Measurements from ENCODE around the gene SYNE3.

DNA sequence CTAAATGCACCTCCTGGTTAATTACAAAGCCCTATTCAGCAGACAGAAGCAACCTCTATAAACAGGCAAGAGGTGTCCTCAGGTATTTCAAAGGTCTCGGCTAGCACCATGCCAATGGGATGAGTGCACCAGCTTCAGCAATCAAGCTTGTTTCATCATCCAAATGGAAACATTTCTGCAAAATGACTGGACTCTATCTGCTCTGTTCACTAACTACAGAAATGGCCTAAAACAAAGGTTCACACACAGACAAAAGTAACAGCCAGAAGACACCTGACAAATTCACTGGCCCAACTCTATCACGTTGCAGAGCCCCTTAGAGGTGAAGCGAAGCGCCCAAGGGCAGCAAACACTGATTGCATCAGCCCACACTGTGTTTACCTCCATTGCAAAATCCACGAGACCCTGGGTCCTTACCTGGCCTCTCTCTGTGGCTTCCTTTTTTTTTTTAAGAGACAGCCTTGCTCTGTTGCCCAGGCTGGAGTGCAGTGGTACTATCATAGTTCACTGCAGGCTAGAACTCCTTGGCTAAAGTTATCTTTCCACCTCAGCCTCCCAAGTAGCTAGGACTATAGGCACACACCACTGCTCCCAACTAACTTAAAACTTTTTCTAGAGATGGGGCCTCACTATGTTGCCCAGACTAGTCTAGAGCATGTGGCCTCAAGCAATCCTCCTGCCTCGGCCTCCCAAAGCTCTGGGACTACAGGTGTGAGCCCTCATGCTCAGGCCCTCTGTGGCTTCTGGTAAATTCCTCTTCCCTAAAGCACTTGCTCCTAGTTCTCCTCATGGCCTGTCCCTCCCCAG lies 8.5 kb upstream of the SYNE3 start:
- TF ChIP-seq POLR2AphosphoS5 (IDR thresholded peaks at IDR 0.05) (no peak), POLR2A (IDR thresholded peaks at IDR 0.05) (no peak)
- TF ChIP-seq, protein P1, sequence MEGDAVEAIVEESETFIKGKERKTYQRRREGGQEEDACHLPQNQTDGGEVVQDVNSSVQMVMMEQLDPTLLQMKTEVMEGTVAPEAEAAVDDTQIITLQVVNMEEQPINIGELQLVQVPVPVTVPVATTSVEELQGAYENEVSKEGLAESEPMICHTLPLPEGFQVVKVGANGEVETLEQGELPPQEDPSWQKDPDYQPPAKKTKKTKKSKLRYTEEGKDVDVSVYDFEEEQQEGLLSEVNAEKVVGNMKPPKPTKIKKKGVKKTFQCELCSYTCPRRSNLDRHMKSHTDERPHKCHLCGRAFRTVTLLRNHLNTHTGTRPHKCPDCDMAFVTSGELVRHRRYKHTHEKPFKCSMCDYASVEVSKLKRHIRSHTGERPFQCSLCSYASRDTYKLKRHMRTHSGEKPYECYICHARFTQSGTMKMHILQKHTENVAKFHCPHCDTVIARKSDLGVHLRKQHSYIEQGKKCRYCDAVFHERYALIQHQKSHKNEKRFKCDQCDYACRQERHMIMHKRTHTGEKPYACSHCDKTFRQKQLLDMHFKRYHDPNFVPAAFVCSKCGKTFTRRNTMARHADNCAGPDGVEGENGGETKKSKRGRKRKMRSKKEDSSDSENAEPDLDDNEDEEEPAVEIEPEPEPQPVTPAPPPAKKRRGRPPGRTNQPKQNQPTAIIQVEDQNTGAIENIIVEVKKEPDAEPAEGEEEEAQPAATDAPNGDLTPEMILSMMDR (IDR thresholded peaks at IDR 0.05 in 8 of 11, conservative IDR thresholded peaks at IDR 0.05 in 3 of 11) = no peak

Measured in spleen (tissue), 7 donors.